SH-SY5Y (cell line): ENCODE measurements around the gene PIEZO2.

Source experiments
- GATA2 ChIP-seq: IDR thresholded peaks from 2 replicates; pipeline ENCODE4 v1.6.1; 2011; ENCODE audit warnings: mild to moderate bottlenecking, low read depth, low read length
- GATA3 ChIP-seq: IDR thresholded peaks from 2 replicates; pipeline ENCODE4 v1.6.1; 2011; ENCODE audit warnings: low read depth, mild to moderate bottlenecking, low read length, moderate library complexity

DNA sequence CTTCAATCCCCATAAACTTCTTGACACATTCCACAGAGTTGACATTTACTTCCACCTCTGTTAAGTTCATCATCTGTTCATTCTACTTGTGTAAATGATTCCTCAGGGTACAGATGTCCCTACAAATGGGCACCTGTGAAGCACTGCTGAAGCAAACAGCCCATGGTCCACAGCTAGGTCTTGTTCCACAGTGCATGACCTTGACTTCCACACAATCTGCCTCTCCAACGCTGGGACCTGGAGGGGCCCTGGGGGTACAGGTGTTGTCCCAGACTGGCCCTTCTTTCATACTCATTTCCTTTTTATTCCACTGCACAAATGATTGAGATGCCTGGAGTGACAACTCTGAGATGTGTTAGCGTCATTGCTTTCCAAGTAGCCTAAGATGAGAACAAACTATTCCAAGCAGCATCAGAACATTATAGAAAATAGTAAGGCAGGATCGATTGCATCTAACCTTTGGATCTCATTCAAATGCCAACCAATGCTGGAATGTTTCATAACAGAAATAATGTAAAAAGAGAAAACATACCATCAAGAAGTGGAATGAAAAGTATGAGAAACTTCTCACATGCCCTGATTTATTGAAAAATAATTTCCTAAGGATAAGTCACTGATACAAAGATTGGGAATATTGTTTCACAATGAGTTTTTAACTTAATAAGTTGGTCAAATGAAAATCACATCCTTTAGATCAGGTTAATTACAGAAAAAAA, 31.2 kb downstream of the PIEZO2 start:
- TF ChIP-seq GATA2 (no peak), GATA3 (no peak)
